ENCODE results near the gene IQUB. TPM values are rescaled to one million over a fixed set of nuclear protein-coding genes. Genes with fewer than 3 reads are reported as not detected.

Gene IQUB
- total RNA-seq, 1 donor from 2014 or later, result 2.0 TPM

- TF ChIP-seq CTCF (IDR thresholded peaks at IDR 0.05; ENCODE audit: unreplicated experiment), result no peak
- H3K27ac Mint-ChIP-seq, result no peak overlapping the region
- H3K9me3 Mint-ChIP-seq (ENCODE audit: low read depth), result no peaks in the 10 kb centered on the region
- H3K4me1 Mint-ChIP-seq (ENCODE audit: low read depth), result no peaks in the 10 kb centered on the region
- no peak for DNase-seq (ENCODE audit: low spot score, unreplicated experiment)
- no peaks in the 10 kb centered on the region for H3K27me3 Mint-ChIP-seq
- no peaks in the 10 kb centered on the region for H3K36me3 Mint-ChIP-seq (ENCODE audit: insufficient read depth)
- no peak overlapping the region for H3K4me3 Mint-ChIP-seq (ENCODE audit: low read depth)
Observed at GRCh38 chr7:123437447-123437995, 96.9 kb downstream of the IQUB start.

- Mint-ChIP-seq H3K4me3 (ENCODE audit: low read depth) (no peak overlapping the region), H3K27ac (no peak overlapping the region), H3K9me3 (ENCODE audit: low read depth) (no peaks in the 10 kb centered on the region), H3K36me3 (ENCODE audit: insufficient read depth) (no peaks in the 10 kb centered on the region), H3K27me3 (no peaks in the 10 kb centered on the region), H3K4me1 (ENCODE audit: low read depth) (no peaks in the 10 kb centered on the region)
- no peak for TF ChIP-seq CTCF (IDR thresholded peaks at IDR 0.05; ENCODE audit: unreplicated experiment)
- DNase-seq (ENCODE audit: low spot score, unreplicated experiment), result no peak
Observed at GRCh38 chr7:123435080-123435700, 99.2 kb downstream of the IQUB start.

GRCh38 chr7:123433665-123434064 lies 100.7 kb downstream of the IQUB start:
- no peaks in the 10 kb centered on the region for H3K4me1 Mint-ChIP-seq (ENCODE audit: low read depth)
- H3K27me3 Mint-ChIP-seq, result no peaks in the 10 kb centered on the region
- no peaks in the 10 kb centered on the region for H3K36me3 Mint-ChIP-seq (ENCODE audit: insufficient read depth)
- H3K4me3 Mint-ChIP-seq (ENCODE audit: low read depth), result no peak overlapping the region
- H3K27ac Mint-ChIP-seq, result peak overlapping the region; percentile 84
- no peak for DNase-seq (ENCODE audit: low spot score, unreplicated experiment)
- no peak for TF ChIP-seq CTCF (IDR thresholded peaks at IDR 0.05; ENCODE audit: unreplicated experiment)
- no peaks in the 10 kb centered on the region for H3K9me3 Mint-ChIP-seq (ENCODE audit: low read depth)

- Mint-ChIP-seq H3K27ac (no peak overlapping the region), H3K36me3 (ENCODE audit: insufficient read depth) (no peaks in the 10 kb centered on the region), H3K4me1 (ENCODE audit: low read depth) (no peaks in the 10 kb centered on the region), H3K27me3 (no peaks in the 10 kb centered on the region), H3K4me3 (ENCODE audit: low read depth) (no peak overlapping the region), H3K9me3 (ENCODE audit: low read depth) (no peaks in the 10 kb centered on the region)
- no peak for DNase-seq (ENCODE audit: low spot score, unreplicated experiment)
- no peak for TF ChIP-seq CTCF (IDR thresholded peaks at IDR 0.05; ENCODE audit: unreplicated experiment)
Observed at GRCh38 chr7:123432601-123433000, 101.8 kb downstream of the IQUB start.

- TF ChIP-seq CTCF (IDR thresholded peaks at IDR 0.05; ENCODE audit: unreplicated experiment), result no peak
- no peak overlapping the region for H3K4me3 Mint-ChIP-seq (ENCODE audit: low read depth)
- no peak for DNase-seq (ENCODE audit: low spot score, unreplicated experiment)
- H3K27ac Mint-ChIP-seq, result no peak overlapping the region
- no peaks in the 10 kb centered on the region for H3K36me3 Mint-ChIP-seq (ENCODE audit: insufficient read depth)
- H3K4me1 Mint-ChIP-seq (ENCODE audit: low read depth), result no peaks in the 10 kb centered on the region
- no peaks in the 10 kb centered on the region for H3K9me3 Mint-ChIP-seq (ENCODE audit: low read depth)
- H3K27me3 Mint-ChIP-seq, result no peaks in the 10 kb centered on the region
Observed at GRCh38 chr7:123431075-123431614, 103.2 kb downstream of the IQUB start.

Data from progenitor cell of endocrine pancreas (in vitro differentiated cells).